Upper lobe of left lung (tissue), 4 donors: ENCODE measurements around the gene SLC25A29.

ENCODE experiments used
- CTCF ChIP-seq, 6 experiments: fragments of 450-650 bp in 4 of 6; fragments of 200-600 bp in 2 of 6; sonication (generic) in 2 of 6; IDR thresholded peaks; one replicate each; pipeline ENCODE4 v1.5.1; 2016 to 2019; ENCODE audit warnings: antibody characterized with exemption in 6 of 6
- POLR2A ChIP-seq, 4 donors: fragments of 450-650 bp; IDR thresholded peaks; one replicate each; pipeline ENCODE4 v1.5.1; 2016 to 2017; ENCODE audit warnings: antibody characterized with exemption in 4 of 4, mild to moderate bottlenecking in 2 of 4
- POLR2AphosphoS5 ChIP-seq, 2 donors: sonication (generic); formaldehyde crosslinking; IDR thresholded peaks; one replicate each; pipeline ENCODE4 v1.5.1; 2017; ENCODE audit warnings: antibody characterized with exemption in 2 of 2

DNA sequence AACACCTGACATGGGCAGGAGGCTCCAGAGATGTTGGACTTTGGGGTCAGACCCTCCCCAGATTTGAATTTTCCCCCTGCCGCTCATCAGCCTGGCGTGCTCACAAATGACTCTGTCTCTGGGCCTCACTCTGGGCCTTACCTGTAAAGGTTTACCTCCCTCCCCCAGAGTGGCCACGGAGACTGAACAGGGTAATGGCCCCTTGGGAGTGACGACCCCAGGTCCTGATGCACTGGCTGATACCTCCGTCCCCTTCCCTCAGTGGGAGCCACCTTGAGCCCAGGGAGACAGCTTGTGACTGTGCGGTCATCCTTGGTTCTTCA, 7.0 kb downstream of the SLC25A29 start:
- no peak for TF ChIP-seq POLR2AphosphoS5 (IDR thresholded peaks at IDR 0.05)
- TF ChIP-seq CTCF (IDR thresholded peaks at IDR 0.05), result no peak
- no peak for TF ChIP-seq POLR2A (IDR thresholded peaks at IDR 0.05)
